SHP77 treated with DMSO at 0.1 percent for 48 hours (cell line): ENCODE measurements around the gene PAIP2.
A peak's percentile ranks its signal among the peaks of the same experiment; 100 is the strongest.
"Not testable (repeated sequence)": the region's sequence is repeated elsewhere in the genome, so short reads cannot be mapped to it uniquely, and the experiment has no call there.

ENCODE experiments used
- DNase-seq: peaks from one replicate; lab custom pipeline; 2025; lab: John Stamatoyannopoulos, UW

Gene PAIP2

DNA sequence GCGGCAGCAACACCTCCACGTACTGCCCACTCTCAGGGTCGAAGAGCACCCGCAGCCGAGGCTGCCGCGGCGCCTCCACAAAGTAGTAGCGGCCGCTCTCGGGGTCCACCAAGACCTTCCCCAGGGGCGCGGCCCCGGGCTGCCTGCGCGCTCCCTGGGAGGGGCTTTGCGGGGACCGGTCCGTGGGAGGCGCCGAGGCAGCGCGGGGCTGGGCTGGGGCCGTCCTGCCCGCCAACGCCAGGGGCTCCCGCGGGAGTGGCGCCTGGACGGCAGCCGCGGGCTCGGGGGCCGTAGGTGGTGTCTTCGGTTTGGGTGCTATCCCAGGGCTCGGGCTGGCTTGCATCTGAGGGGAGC is 50.6 kb downstream of the PAIP2 start:
- no peak for DNase-seq

DNA sequence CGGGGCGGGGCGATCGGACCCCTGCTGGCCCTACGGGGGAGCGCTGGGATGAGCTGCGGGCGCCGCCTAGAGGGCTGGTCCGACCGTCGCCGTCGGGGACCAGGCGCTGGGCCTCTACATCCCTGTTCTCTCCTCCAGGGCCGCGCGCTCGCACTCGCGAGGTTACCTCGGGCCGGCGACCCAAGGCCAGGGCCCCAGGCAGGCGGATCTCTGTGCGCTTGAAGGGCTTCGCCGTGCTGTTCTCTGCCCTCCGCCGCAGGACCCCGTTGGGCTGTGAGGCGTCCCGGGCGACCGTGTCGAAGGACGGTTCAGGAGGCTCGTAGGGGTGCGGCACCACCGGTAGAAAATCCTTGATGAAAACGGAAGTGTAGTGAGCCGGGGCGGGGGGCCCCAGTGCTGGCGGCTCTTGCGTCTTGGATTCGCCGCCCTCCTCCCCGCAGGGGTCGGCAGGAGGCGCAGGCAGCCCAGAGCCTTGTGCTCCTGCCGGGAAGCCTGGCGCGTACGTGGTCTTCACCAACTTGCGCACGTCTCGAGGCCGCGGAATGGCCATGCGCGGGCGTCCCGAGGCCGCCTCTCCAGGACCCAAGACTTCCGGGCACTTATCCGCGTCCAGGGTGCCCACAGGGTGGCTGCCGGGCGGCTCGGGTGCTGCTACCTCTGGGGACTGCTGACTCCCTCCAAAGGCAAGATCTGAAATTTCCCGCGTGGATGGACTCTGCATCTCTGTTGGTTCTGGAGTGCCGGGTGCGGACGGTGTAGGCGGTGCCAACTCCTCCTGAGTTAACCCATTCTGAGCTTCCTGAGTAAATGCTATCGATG is 51.2 kb downstream of the PAIP2 start:
- peak; percentile 74 for DNase-seq

DNA sequence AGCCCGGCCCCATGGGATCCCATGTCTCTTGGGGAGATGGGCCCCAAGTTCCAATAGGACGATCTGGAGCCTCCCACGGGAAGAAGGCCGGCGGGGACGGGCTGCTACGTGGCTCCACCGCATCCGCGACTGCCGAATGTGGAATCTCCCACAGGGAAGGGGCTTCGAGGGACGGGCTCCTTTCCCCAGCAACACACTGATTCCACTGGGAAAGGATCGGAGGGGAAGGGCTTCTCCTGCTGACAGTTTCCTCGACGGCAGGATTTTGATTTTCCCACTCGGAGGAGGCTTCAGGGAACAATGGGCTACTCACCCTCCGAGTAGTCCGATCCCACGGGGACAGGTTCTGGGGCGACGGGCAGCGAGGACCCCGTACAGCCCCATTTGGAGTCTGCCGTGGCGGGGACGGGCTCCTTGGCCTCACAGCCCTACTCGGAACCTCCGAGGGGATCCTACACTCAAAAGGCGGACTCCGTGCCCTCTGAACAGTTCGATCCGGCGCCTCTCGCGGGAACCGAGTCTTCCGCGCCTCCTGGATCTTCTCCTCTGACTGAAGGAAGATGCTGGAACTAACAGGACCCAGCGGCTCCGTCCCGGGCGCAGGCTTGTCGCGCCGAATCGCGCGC is 52.0 kb downstream of the PAIP2 start:
- no peak for DNase-seq

DNA sequence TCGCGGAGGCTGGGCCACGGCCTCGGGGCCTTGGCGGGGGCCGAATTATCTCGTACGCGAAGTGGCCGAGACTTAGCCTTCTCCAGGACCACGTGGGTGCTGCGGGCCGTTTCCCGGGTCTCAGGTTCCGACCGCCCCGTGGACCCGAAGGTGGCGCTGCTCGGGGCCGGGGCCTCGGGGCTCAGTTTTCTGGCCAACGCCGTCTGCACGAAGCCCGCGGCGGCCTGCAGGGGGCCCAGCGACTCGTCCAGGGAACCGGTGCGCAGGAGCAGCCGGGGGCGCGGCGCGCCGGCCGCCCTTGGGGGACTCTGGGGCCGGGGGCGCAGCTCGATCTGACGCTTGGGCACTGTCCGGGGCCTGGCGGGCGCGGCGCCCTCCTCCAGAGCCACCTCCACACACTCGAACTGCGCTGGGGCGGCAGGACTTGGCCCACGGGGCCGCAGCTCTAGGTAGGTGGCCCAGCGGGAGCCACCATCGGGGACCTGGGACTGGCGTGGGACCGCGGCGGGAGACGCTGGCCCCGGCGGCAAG is 52.5 kb downstream of the PAIP2 start:
- DNase-seq = no peak

DNA sequence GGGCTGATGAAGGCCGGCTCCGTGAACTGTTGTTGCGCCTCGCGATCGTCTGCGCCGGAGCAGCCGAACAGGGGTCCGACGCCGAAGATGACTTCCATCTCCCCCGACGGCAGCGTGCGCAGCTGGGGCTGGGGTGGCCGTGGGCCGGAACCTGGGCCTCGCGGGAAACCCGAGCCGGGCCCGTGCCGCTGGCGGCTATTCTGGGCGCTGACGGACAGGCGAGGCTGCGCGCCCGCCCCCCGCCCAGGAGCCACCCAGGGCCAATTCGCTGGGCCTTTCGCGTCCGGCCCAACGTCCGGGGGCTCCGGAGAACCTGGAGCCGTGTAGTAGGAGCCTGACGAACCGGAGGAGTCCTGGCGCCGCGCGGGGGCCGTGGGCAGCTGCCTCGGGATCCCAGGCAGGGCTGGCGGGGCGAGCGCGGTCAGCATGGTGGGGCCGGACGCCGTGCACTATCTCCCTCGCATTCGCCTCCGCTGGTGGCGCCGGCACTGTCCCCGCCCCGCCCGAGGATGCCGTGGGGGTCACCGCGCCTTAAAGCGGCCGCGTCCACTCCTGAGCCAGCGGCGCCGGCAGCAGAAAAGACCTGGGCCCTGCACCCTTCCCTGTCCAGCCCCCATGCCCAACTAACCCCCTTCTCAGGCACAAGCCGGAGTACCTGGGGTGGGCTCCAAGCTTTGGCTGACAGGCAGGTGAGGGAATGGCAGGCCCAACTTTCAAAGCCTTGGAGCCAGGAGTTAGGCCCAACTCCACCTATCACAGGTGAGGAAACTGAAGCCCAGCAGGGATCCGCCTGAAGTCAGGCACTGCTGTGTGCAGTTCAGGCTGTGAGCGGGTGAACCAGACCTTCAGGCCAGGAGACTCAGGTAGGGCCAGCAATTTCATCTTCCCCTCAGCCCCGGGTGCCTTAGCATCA is 53.3 kb downstream of the PAIP2 start, which contains the start of gene PROB1:
TSS of gene PROB1 (minus strand) at position 451 of the 913 bp plus-strand sequence. CDS start at position 428, 23 bp downstream.
- no peak for DNase-seq

DNA sequence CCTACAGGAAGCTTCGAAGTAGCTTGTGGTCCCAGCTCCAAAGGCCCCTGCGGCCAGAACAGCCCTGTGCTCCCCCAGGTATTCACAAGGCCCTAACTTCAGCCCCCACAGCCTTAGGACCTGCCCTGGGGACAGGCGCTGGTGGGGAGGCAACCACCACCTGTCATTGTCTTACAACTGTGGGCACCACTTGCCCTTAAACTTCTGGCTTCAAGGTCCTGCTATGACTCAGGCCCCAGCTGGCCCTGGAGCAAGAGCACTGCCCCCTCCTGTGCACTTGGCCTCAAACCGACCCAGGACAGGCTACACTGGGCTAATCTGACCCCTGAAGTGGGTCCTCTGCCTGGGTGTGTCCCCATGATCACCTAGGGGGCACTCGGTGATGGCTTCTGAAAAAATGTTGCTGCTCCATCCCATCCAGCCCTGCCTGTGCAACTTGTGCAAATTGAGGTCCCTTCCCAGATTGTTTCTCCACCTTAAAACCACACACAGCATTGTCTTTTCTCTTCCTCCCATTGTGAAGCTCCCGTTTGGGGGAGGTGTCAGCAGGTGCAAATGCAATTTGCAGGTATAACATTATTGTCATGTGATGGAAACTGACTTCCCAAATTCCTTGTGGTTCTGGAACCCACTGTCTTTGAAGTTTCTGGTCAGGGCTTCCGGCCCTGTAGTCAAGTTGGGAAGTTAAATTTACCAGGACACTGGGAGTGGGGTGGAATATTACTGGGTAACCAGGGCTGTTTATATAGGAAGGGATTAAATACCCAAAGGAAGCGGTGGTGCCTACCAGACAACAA is 54.4 kb downstream of the PAIP2 start:
- no peak for DNase-seq

DNA sequence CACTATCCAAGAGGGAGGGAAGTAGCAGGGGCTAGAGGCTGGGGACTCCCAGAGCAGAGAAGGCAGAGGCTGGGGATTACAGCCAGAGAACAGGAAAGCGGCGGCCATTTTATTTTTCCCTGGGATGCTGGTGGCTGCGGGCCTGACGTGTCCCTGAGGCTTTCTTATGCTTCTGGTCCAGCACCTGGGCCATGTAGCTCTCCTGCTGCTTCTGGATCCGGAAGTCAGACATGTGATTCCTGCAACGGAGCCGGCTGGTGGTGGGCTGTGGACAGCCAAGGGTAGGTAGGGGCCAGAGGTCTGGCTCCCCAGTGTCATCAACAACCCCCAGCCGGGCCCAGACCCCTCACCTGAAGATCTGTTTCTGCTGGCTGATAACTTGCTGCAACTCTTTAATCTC is 55.0 kb downstream of the PAIP2 start:
- DNase-seq = no peak

DNA sequence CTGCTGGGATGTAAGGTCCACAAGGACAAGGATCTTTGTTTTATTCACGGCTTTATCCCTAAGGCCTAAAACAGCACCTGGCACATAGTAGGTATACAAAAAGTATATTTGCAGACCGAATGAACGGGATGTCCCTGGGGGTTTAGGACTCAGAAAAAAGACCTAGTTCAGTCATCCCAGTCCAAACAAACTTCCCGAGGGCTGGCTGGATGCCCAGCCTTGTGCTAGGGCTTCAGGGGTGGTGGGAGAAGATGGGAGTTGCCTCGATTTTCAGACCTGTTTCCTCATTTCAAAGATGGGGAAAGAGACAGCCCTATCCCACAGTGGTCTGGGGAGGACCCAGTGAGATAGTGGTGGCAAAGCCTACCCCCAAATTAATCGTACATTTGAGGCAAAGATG is 56.3 kb downstream of the PAIP2 start:
- DNase-seq = no peak

DNA sequence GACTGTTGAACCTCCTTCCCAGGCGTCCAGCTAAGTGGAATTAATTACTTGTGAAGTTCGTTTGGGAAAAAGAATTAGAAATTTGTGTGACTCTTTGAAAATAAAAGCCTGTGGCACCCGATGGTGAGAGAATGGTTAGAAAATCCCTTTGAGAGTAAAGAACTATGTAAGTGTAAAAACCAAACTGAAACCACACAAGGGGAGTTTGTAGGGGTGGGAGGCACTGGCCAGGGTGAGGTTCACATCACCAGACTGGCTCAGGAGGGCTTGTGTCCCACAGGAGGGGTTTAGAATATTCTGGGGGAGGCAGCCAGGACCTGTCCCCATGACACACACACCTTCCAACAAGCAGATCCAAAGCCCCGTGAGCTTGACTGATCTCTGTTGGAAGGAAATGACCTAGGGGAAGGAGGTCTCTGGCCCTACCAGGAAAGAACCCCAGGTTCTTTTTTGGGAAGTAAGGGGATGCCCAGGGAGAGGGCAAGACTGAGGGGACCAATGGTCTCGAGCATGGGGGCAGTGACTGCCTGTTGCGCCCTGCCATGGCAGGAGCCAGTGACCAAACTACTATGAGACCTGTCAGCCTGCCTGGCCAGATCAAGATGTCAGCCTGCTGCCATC is 58.0 kb downstream of the PAIP2 start:
- DNase-seq = no peak

DNA sequence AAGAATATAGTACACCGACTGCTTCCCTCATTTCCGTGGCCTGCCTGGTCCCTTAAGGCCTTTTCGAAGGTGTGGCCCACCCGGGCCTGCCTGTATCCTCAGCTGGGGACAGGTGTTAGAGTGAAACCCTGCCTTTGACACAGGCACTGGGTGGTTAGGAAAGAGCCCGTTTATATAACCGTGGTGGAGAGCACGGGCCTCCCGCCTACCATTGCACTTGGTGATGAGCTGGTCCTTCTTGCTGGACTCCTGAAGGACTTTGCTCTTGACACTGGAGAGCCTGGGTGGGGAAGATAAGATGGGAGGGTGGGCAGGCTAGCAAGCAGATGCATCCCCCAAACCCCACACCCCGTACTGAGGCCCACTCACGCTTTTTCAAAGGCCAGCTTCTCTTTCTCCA is 59.9 kb downstream of the PAIP2 start:
- DNase-seq = no peak

DNA sequence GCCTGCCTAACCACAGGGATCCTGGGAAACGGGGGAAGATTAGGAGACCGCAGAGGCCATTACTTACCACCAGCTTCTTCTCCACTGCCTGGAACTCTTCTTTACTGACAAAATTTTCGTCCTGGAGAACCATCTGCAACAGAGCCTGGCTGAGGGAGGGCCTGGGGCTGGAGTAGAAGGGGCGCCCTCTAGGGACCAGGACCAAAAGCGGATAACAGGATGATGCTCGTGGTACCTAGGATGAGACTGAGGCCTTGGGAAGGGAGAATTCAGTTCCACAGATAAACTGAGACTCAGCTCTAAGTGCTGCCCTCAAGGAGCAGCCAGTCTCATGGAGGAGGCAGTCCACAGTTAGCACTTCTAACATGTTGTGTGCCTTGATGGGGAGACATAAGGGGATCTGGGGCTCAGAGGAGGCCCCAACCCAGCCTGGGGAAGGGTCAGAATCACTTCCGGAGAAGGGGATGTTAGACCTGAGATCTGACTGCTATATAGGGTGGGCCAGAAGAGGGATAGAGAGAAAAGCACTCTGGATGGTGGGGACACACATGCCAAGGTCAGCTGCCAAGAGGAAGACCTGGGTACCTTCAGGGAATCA is 61.0 kb downstream of the PAIP2 start:
- DNase-seq = peak; percentile 23

DNA sequence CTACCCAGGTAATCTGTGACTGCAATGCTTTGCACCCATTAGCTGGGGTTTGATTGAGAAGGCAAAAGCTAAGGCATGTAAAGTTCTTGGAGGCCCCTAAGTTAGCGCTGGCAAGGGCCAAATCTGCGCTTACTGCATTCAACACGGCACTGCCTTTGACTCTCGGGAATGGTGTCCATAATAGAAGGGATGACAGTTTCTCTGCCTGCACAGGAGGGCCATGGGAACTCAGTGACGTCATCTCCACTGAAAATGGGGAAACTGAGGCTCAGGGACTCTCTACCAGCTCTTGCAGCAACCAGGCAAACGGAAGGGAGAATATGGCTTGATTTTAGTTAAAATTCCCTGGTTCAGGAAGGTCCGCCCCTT is 61.7 kb downstream of the PAIP2 start:
- DNase-seq = no peak

DNA sequence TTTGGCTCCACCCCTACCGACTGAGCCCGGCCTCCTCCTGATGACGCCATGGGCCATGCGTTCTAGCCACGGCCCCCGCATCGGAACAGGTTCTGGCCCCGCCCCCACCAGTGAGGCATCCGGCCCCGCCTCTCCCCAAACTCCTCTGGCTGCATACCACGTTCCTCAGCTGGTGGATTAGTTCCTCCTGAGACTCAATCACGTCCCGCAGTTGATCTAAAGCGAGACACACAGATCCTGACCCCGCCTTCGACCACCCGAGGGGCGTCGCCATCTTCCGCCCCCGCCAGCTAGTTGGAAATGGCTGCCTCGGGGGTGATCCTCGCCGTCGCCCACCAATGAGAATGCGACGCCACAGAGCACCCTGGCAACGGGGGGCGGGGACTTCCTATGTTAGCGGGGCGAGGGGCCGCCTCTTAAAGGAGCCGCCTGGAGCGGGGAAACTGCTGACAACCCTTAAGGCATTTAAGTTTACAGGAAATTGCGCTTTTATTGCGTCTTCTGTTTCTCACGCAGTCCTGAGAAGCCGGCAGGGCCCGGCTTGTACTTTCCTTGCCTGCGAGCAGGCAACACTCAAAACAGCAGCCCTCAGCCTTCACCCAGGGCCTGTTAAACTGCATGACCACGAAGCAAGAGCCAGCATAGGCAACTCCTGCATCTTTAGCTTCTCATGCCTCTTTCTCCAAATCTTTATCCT is 62.3 kb downstream of the PAIP2 start, which contains the start of gene SPATA24:
TSS of gene SPATA24 (minus strand) at position 303 of the 697 bp plus-strand sequence. CDS start at position 274, 29 bp downstream.
- DNase-seq = peak; percentile 98

DNA sequence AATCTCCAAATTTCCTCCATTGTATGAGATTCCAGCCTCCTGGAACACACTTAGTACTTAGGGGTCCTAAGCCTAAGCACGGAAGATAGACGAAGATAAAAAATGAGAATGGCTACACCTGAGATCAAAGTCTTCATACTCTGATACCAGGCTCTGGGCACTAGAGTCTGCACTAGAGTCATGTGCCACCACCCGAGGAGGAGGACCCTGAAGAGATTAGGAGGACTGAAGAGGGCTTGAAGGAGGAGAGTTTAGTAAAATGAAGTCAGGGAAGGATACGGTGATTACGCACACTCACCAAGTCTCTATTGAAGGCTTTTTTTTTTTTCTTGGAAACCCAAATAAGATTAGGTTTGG is 62.8 kb downstream of the PAIP2 start:
- DNase-seq = no peak

DNA sequence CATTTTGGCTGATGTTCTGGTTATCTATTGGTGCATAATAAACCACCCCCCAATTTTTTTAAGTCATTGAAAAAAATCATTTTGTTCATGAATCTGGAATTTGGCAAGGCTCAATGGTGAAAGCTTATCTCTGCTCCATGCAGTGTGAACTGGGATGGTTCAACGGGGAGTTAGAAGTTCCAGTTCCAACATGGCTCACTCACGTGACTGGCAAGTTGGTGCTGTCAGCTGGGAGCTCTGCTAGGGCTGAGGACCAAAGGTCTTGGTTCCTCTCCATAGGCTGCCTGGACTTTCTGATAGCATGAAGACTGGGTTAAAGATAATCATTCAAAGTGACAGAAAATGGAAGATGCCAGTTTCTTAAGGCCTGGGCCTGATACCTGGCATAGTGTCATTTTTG is 65.3 kb downstream of the PAIP2 start:
- DNase-seq = no peak

DNA sequence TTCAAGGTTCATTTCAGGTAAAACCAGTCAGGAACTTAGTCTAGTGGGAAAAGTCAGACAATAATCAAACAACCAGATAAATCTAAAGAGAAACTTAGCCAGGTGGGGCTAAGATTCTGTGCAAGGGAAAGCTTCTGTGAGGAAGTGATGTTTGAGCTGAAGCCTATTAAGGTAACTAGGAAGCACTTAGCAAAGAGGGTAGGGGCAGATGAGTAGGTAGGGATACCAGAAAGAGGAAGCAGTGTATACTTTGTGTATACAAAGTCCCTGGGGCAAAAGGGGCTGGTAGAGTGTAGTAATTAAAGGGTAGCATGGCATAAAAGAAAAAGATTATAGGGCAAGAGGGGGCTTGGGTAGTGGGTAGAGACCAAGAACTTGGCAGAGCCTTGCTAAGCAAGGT is 65.9 kb downstream of the PAIP2 start:
- DNase-seq = no peak

DNA sequence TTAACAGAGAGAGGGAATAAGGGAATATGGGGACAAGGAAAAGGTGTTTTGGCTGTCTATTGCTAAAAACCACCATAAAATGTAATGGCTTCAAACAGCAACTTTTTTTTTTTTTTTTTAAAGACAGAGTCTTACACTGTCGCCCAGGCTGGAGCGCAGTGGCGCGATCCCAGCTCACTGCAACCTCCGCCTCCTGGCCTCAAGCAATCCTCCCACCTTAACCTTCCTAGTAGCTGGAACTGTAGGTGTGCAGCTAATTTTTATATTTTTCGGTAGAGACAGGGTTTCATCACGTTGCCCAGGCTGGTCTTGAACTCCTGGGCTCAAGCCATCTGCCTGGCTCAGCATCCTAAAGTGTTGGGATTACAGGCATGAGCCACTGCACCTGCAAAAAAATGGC is 66.5 kb downstream of the PAIP2 start:
- no peak for DNase-seq

DNA sequence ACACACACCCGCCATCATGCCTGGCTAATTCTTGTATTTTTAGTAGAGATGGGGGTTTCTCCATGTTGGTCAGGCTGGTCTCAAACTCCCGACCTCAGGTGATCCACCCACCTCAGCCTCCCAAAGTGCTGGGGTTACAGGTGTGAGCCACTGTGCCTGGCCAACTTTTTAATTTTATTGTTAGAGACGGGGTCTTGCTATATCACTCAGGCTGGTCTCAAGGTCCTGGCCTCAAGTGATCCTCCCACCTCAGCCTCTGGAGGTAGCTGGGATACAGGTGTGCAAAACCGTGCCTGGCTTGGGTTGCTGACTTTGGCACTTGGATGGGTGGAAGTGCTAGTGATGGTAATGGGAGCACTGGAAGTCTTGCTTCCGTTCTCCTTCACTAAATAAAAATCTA is 67.5 kb downstream of the PAIP2 start:
- not testable (repeated sequence) for DNase-seq

DNA sequence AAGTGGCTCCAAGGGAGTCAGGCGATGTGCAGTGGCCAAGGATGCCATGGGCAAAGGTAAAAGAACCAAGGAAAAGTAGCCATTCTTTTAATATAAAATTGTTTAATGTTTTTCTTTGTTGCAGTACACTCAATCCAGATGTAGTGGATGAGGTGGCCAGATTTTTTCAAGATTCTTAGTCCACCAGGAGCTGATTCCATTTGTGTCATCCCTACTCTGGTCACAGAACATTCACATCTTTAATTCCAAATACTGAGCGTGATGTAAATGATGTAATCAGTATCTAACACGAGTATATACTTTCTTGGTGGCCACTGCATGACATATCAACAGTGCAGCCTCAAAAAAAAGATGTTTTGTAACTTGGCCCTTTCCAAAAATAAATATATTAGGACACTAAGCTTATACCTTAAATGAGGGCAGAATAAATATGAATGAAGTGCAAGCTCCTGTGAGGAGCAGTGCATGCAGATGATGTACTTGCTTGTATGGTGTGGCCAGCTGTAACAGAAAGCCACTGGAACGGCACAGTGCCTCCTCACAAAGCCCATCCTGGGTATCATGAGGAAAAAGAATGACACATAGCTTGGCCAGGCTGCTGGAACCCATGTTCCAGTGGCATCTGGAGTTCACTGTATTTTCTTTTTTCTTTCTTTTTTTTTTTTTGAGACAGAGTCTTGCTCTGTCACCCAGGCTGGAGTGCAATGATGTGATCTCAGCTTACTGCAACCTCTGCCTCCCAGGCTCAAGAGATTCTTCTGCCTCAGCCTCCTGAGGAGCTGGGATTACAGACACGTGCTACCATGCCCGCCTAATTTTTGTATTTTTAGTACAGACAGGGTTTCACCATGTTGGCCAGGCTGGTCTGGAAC is 68.7 kb downstream of the PAIP2 start:
- DNase-seq = no peak
